Bronchial smooth muscle cell (primary cell): ENCODE results near the gene ELOA2. TPM values are rescaled to one million over a fixed set of nuclear protein-coding genes. Genes with fewer than 3 reads are reported as not detected.

Source experiments
- total RNA-seq: library from RNA; depleted of rRNA; stranded (reverse); fragments of >200 nt; gene quantifications from 2 replicates; pipeline ENCODE4 v1.2.1, GENCODE V29; 2014

ELOA2 gene, protein sequence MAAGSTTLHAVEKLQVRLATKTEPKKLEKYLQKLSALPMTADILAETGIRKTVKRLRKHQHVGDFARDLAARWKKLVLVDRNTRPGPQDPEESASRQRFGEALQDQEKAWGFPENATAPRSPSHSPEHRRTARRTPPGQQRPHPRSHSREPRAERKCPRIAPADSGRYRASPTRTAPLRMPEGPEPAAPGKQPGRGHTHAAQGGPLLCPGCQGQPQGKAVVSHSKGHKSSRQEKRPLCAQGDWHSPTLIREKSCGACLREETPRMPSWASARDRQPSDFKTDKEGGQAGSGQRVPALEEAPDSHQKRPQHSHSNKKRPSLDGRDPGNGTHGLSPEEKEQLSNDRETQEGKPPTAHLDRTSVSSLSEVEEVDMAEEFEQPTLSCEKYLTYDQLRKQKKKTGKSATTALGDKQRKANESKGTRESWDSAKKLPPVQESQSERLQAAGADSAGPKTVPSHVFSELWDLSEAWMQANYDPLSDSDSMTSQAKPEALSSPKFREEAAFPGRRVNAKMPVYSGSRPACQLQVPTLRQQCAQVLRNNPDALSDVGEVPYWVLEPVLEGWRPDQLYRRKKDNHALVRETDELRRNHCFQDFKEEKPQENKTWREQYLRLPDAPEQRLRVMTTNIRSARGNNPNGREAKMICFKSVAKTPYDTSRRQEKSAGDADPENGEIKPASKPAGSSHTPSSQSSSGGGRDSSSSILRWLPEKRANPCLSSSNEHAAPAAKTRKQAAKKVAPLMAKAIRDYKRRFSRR
- total RNA-seq = under 0.01 TPM in 1 of 2 replicates, not detected in the other

DNA sequence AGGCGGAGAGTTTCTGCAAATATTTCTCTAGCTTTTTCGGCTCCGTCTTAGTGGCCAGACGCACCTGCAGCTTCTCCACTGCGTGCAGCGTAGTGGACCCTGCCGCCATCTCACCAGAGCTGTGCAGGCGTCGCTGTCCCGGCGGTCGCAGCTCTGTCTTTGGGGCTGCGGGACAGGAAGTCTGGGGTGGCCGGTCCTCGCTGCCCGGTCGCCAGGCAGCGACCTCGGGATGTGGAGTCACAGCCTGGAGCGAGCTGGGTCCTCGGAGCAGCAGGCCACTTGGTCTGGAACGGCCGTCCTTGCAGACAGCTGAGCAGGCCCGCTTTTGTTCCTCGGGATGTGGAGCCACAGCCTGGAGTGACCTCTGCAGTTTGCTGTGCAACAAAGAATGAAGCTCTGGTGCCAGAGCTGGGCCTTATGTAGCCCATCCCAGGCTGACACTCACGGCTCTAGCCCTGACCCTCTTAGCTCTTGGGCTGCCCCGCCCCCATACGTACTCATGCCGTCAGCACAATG, at the start of gene ELOA2:
Gene ELOA2 (minus strand): TSS at position 466 of the 516 bp plus-strand sequence. CDS start 357 bp downstream, at position 109.

Other genes starting within 250 kb of the ELOA2 start
- 10.6 and 17.7 TPM in 2 replicates for gene PIAS2, start 118.1 kb downstream of the ELOA2 start, total RNA-seq
- gene KATNAL2, start 118.0 kb downstream of the ELOA2 start, total RNA-seq = 3.8 and 9.5 TPM in 2 replicates
- 12.9 and 14.2 TPM in 2 replicates for gene HDHD2, start 114.9 kb upstream of the ELOA2 start, total RNA-seq
- 35.0 and 41.5 TPM in 2 replicates for gene IER3IP1, start 140.7 kb upstream of the ELOA2 start, total RNA-seq
- gene SKOR2, start 216.0 kb upstream of the ELOA2 start, total RNA-seq = not detected in 2 replicates